Gastroesophageal sphincter (tissue), 4 donors: ENCODE results near the gene NEK10. TPM values are rescaled to one million over a fixed set of nuclear protein-coding genes. Genes with fewer than 3 reads are reported as not detected.

ENCODE experiments used
- ATAC-seq: fragments of 150-250 bp; one replicate; pipeline ENCODE4 v1.9.1; 2016; ENCODE audit warnings: mild to moderate bottlenecking, moderate library complexity
- H3K27ac ChIP-seq, 4 donors: fragments of 200-600 bp; sonication (generic) in 3 of 4; 1 replicate in 3 of 4; 2 replicates in 1 of 4; pipeline ENCODE4 v1.5.1; 2016 to 2019
- H3K27me3 ChIP-seq: fragments of 200-600 bp; sonication (generic); one replicate; pipeline ENCODE4 v1.5.1; 2019
- H3K36me3 ChIP-seq, 2 donors: fragments of 200-600 bp; sonication (generic); one replicate each; pipeline ENCODE4 v1.5.1; 2019; ENCODE audit warnings: control low read depth in 1 of 2
- H3K4me1 ChIP-seq, 3 donors: fragments of 200-600 bp; sonication (generic); 1 replicate in 2 of 3; 2 replicates in 1 of 3; pipeline ENCODE4 v1.5.1; 2016 to 2019; ENCODE audit warnings: control low read depth in 2 of 3
- H3K4me3 ChIP-seq, 2 donors: fragments of 200-600 bp; sonication (generic); one replicate each; pipeline ENCODE4 v1.5.1; 2019; ENCODE audit warnings: mild to moderate bottlenecking in 1 of 2, moderate library complexity in 1 of 2
- H3K9me3 ChIP-seq, 3 donors: fragments of 200-600 bp; sonication (generic); one replicate each; pipeline ENCODE4 v1.5.1; 2017 to 2019; ENCODE audit warnings: control low read depth in 2 of 3
- CTCF ChIP-seq, 4 experiments: fragments of 200-600 bp in 2 of 4; fragments of 450-650 bp in 2 of 4; sonication (generic) in 1 of 4; IDR thresholded peaks; one replicate each; pipeline ENCODE4 v1.5.1; 2017 to 2019; ENCODE audit warnings: antibody characterized with exemption in 4 of 4, mild to moderate bottlenecking in 2 of 4, moderate library complexity in 2 of 4
- EP300 ChIP-seq: sonication (generic); formaldehyde crosslinking; IDR thresholded peaks from one replicate; pipeline ENCODE4 v1.6.1; 2017; ENCODE audit warnings: antibody characterized with exemption, mild to moderate bottlenecking
- POLR2A ChIP-seq, 2 donors: fragments of 450-650 bp; IDR thresholded peaks; one replicate each; pipeline ENCODE4 v1.6.1; 2017; ENCODE audit warnings: antibody characterized with exemption in 2 of 2, mild to moderate bottlenecking in 2 of 2, moderate library complexity in 1 of 2
- POLR2AphosphoS5 ChIP-seq: sonication (generic); formaldehyde crosslinking; IDR thresholded peaks from one replicate; pipeline ENCODE4 v1.6.1; 2017; ENCODE audit warnings: antibody characterized with exemption
- WGBS, 2 donors: methylation state at CpG; one replicate each; pipeline ENCODE4 v1.1.5; 2018; ENCODE audit warnings: low coverage in 1 of 2; 5-methylcytosine and 5-hydroxymethylcytosine counted together
- total RNA-seq, 4 donors: library from RNA; depleted of rRNA; stranded (reverse); fragments of >200 nt; gene quantifications; one replicate each; pipeline ENCODE4 v1.1.0, GENCODE V29; 2016

NEK10 gene
- total RNA-seq, 4 donors from 2014 or later, result 0.62 to 2.7 (median 1.5) TPM

- H3K27me3 ChIP-seq, result no peaks in the 10 kb centered on the region
- no peak overlapping the region for H3K27ac ChIP-seq
- no peak for ATAC-seq
- WGBS, 2 donors, result 35 to 43% methylated on average over 3 of the region's 3 CpGs
- H3K4me1 ChIP-seq, result no peaks in the 10 kb centered on the region
- H3K9me3 ChIP-seq, result no peaks in the 10 kb centered on the region
- no peak overlapping the region for H3K4me3 ChIP-seq
- H3K36me3 ChIP-seq, result no peaks in the 10 kb centered on the region
- TF ChIP-seq CTCF (IDR thresholded peaks at IDR 0.05) (no peak), POLR2AphosphoS5 (no peak), EP300 (no peak), POLR2A (IDR thresholded peaks at IDR 0.05) (no peak)
Observed at GRCh38 chr3:27209617-27210264, 159.4 kb downstream of the NEK10 start.

GRCh38 chr3:27208961-27209616, 160.1 kb downstream of the NEK10 start:
- 56 to 58% methylated on average over 2 of the region's 2 CpGs for WGBS, 2 donors
- no peak for TF ChIP-seq EP300
- no peak for TF ChIP-seq POLR2A (IDR thresholded peaks at IDR 0.05)
- TF ChIP-seq CTCF (IDR thresholded peaks at IDR 0.05), result no peak
- Histone ChIP-seq H3K4me1 (no peaks in the 10 kb centered on the region), H3K27me3 (no peaks in the 10 kb centered on the region), H3K9me3 (no peaks in the 10 kb centered on the region), H3K36me3 (no peaks in the 10 kb centered on the region), H3K27ac (no peak overlapping the region), H3K4me3 (no peak overlapping the region)
- no peak for ATAC-seq

GRCh38 chr3:27202959-27203358, 166.2 kb downstream of the NEK10 start:
- no peak for TF ChIP-seq POLR2AphosphoS5
- TF ChIP-seq CTCF (IDR thresholded peaks at IDR 0.05), result no peak
- no peak for TF ChIP-seq POLR2A (IDR thresholded peaks at IDR 0.05)
- TF ChIP-seq EP300, result no peak
- H3K27me3 ChIP-seq, result no peaks in the 10 kb centered on the region
- H3K36me3 ChIP-seq, result no peaks in the 10 kb centered on the region
- ATAC-seq, result no peak
- H3K9me3 ChIP-seq, result no peaks in the 10 kb centered on the region
- no peaks in the 10 kb centered on the region for H3K4me1 ChIP-seq
- WGBS, 2 donors, result 100% methylated on average over 1 of the region's 1 CpG; no CpG with 5 or more reads in 1 of the 2 donors
- H3K27ac ChIP-seq, result no peak overlapping the region
- no peak overlapping the region for H3K4me3 ChIP-seq

- ATAC-seq, result no peak
- H3K27me3 ChIP-seq, result no peaks in the 10 kb centered on the region
- H3K4me3 ChIP-seq, result no peak overlapping the region
- no peaks in the 10 kb centered on the region for H3K36me3 ChIP-seq
- WGBS, 2 donors, result 87 to 100% methylated on average over 5 of the region's 5 CpGs
- H3K9me3 ChIP-seq, result no peaks in the 10 kb centered on the region
- TF ChIP-seq EP300 (no peak), CTCF (IDR thresholded peaks at IDR 0.05) (no peak), POLR2AphosphoS5 (no peak), POLR2A (IDR thresholded peaks at IDR 0.05) (no peak)
- no peak overlapping the region for H3K27ac ChIP-seq
- H3K4me1 ChIP-seq, result no peaks in the 10 kb centered on the region
Observed at GRCh38 chr3:27201492-27201891, 167.7 kb downstream of the NEK10 start.
